ENCODE measurements around the gene LSM2. TPM values are rescaled to one million over a fixed set of nuclear protein-coding genes. Genes with fewer than 3 reads are reported as not detected.

LSM2 gene
- total RNA-seq, 1 experiment from 2014 or later = 57.0 TPM

GRCh38 chr6:31750411-31751022 lies 56.2 kb downstream of the LSM2 start:
- H3K4me3 ChIP-seq = no peak overlapping the region
- H3K36me3 ChIP-seq = peaks cover 8% of the 10 kb centered on the region; the same call in 1 of the 2 replicates
- no peak for DNase-seq
- no peaks in the 10 kb centered on the region for H3K27me3 ChIP-seq
- no peaks in the 10 kb centered on the region for H3K9me3 ChIP-seq

GRCh38 chr6:31749301-31750036 lies 57.3 kb downstream of the LSM2 start:
- Histone ChIP-seq H3K27me3 (no peaks in the 10 kb centered on the region), H3K4me3 (no peak overlapping the region)
- DNase-seq = no peak

More at GRCh38 chr6:31749301-31750036, 57.3 kb downstream of the LSM2 start:
- H3K9me3 ChIP-seq = no peaks in the 10 kb centered on the region
- H3K36me3 ChIP-seq = peaks cover 8% of the 10 kb centered on the region; the same call in 1 of the 2 replicates

Other genes starting within 250 kb of the LSM2 start
- gene LTA, start 234.7 kb downstream of the LSM2 start, total RNA-seq (2014; rRNA removed; shearing (Covaris generic); ENCODE audit: low replicate concordance) = not detected in 2 replicates
- not detected in 2 replicates for gene TNF, start 231.4 kb downstream of the LSM2 start, total RNA-seq (2014; rRNA removed; shearing (Covaris generic); ENCODE audit: low replicate concordance)
- not detected in 2 replicates for gene LTB, start 224.5 kb downstream of the LSM2 start, total RNA-seq (2014; rRNA removed; shearing (Covaris generic); ENCODE audit: low replicate concordance)
- not detected in 2 replicates for gene LST1, start 220.7 kb downstream of the LSM2 start, total RNA-seq (2014; rRNA removed; shearing (Covaris generic); ENCODE audit: low replicate concordance)
- not detected in 2 replicates for gene NCR3, start 214.0 kb downstream of the LSM2 start, total RNA-seq (2014; rRNA removed; shearing (Covaris generic); ENCODE audit: low replicate concordance)
- gene AIF1, start 191.7 kb downstream of the LSM2 start, total RNA-seq (2014; rRNA removed; shearing (Covaris generic); ENCODE audit: low replicate concordance) = not detected in 2 replicates
- gene PRRC2A, start 186.3 kb downstream of the LSM2 start, total RNA-seq (2014; rRNA removed; shearing (Covaris generic); ENCODE audit: low replicate concordance) = 17.1 and 18.2 TPM in 2 replicates
- gene BAG6, start 154.3 kb downstream of the LSM2 start, total RNA-seq (2014; rRNA removed; shearing (Covaris generic); ENCODE audit: low replicate concordance) = 82.2 and 194 TPM in 2 replicates
- 0.56 TPM in 1 of 2 replicates, not detected in the other for gene APOM, start 151.1 kb downstream of the LSM2 start, total RNA-seq (2014; rRNA removed; shearing (Covaris generic); ENCODE audit: low replicate concordance)
- 5.9 and 6.5 TPM in 2 replicates for gene C6orf47, start 146.2 kb downstream of the LSM2 start, total RNA-seq (2014; rRNA removed; shearing (Covaris generic); ENCODE audit: low replicate concordance)
- 21.4 and 24.2 TPM in 2 replicates for gene GPANK1, start 142.0 kb downstream of the LSM2 start, total RNA-seq (2014; rRNA removed; shearing (Covaris generic); ENCODE audit: low replicate concordance)
- gene CSNK2B, start 140.9 kb downstream of the LSM2 start, total RNA-seq (2014; rRNA removed; shearing (Covaris generic); ENCODE audit: low replicate concordance) = 88.8 and 99.8 TPM in 2 replicates
- 0.42 and 1.1 TPM in 2 replicates for gene LY6G5B, start 137.0 kb downstream of the LSM2 start, total RNA-seq (2014; rRNA removed; shearing (Covaris generic); ENCODE audit: low replicate concordance)
- gene LY6G5C, start 125.9 kb downstream of the LSM2 start, total RNA-seq (2014; rRNA removed; shearing (Covaris generic); ENCODE audit: low replicate concordance) = not detected in 2 replicates
- gene ABHD16A, start 103.6 kb downstream of the LSM2 start, total RNA-seq (2014; rRNA removed; shearing (Covaris generic); ENCODE audit: low replicate concordance) = 19.4 and 43.4 TPM in 2 replicates
- gene LY6G6F, start 100.1 kb downstream of the LSM2 start, total RNA-seq (2014; rRNA removed; shearing (Covaris generic); ENCODE audit: low replicate concordance) = not detected in 2 replicates
- gene LY6G6D, start 91.6 kb downstream of the LSM2 start, total RNA-seq (2014; rRNA removed; shearing (Covaris generic); ENCODE audit: low replicate concordance) = not detected in 2 replicates
- not detected in 2 replicates for gene LY6G6C, start 85.2 kb downstream of the LSM2 start, total RNA-seq (2014; rRNA removed; shearing (Covaris generic); ENCODE audit: low replicate concordance)
- not detected in 2 replicates for gene MPIG6B, start 83.6 kb downstream of the LSM2 start, total RNA-seq (2014; rRNA removed; shearing (Covaris generic); ENCODE audit: low replicate concordance)
- 24.6 and 31.9 TPM in 2 replicates for gene DDAH2, start 77.7 kb downstream of the LSM2 start, total RNA-seq (2014; rRNA removed; shearing (Covaris generic); ENCODE audit: low replicate concordance)
- gene CLIC1, start 70.4 kb downstream of the LSM2 start, total RNA-seq (2014; rRNA removed; shearing (Covaris generic); ENCODE audit: low replicate concordance) = 571 and 764 TPM in 2 replicates
- gene MSH5, start 67.0 kb downstream of the LSM2 start, total RNA-seq (2014; rRNA removed; shearing (Covaris generic); ENCODE audit: low replicate concordance) = 3.1 and 6.3 TPM in 2 replicates
- 2.5 TPM in 1 of 2 replicates, not detected in the other for gene SAPCD1, start 44.3 kb downstream of the LSM2 start, total RNA-seq (2014; rRNA removed; shearing (Covaris generic); ENCODE audit: low replicate concordance)
- 0.13 and 0.84 TPM in 2 replicates for gene VWA7, start 29.6 kb downstream of the LSM2 start, total RNA-seq (2014; rRNA removed; shearing (Covaris generic); ENCODE audit: low replicate concordance)
- gene VARS1, start 11.2 kb downstream of the LSM2 start, total RNA-seq (2014; rRNA removed; shearing (Covaris generic); ENCODE audit: low replicate concordance) = 58.8 and 107 TPM in 2 replicates
- gene HSPA1L, start 8.3 kb upstream of the LSM2 start, total RNA-seq (2014; rRNA removed; shearing (Covaris generic); ENCODE audit: low replicate concordance) = 0.33 and 0.39 TPM in 2 replicates
- gene HSPA1A, start 8.6 kb upstream of the LSM2 start, total RNA-seq (2014; rRNA removed; shearing (Covaris generic); ENCODE audit: low replicate concordance) = 32.5 and 71.8 TPM in 2 replicates
- 48.7 and 72.1 TPM in 2 replicates for gene HSPA1B, start 20.8 kb upstream of the LSM2 start, total RNA-seq (2014; rRNA removed; shearing (Covaris generic); ENCODE audit: low replicate concordance)
- gene NEU1, start 55.9 kb upstream of the LSM2 start, total RNA-seq (2014; rRNA removed; shearing (Covaris generic); ENCODE audit: low replicate concordance) = 11.7 and 14.6 TPM in 2 replicates
- not detected in 2 replicates for gene SLC44A4, start 72.0 kb upstream of the LSM2 start, total RNA-seq (2014; rRNA removed; shearing (Covaris generic); ENCODE audit: low replicate concordance)
- gene EHMT2, start 90.7 kb upstream of the LSM2 start, total RNA-seq (2014; rRNA removed; shearing (Covaris generic); ENCODE audit: low replicate concordance) = 30.4 and 38.9 TPM in 2 replicates
- 0.67 and 9.3 TPM in 2 replicates for gene ZBTB12, start 95.1 kb upstream of the LSM2 start, total RNA-seq (2014; rRNA removed; shearing (Covaris generic); ENCODE audit: low replicate concordance)
- 0.13 and 0.20 TPM in 2 replicates for gene C2, start 120.8 kb upstream of the LSM2 start, total RNA-seq (2014; rRNA removed; shearing (Covaris generic); ENCODE audit: low replicate concordance)
- 2.2 and 6.9 TPM in 2 replicates for gene CFB, start 139.1 kb upstream of the LSM2 start, total RNA-seq (2014; rRNA removed; shearing (Covaris generic); ENCODE audit: low replicate concordance)
- 111 and 131 TPM in 2 replicates for gene NELFE, start 152.0 kb upstream of the LSM2 start, total RNA-seq (2014; rRNA removed; shearing (Covaris generic); ENCODE audit: low replicate concordance)
- gene SKIC2, start 152.2 kb upstream of the LSM2 start, total RNA-seq (2014; rRNA removed; shearing (Covaris generic); ENCODE audit: low replicate concordance) = 22.9 and 25.2 TPM in 2 replicates
- 9.8 and 13.7 TPM in 2 replicates for gene DXO, start 165.2 kb upstream of the LSM2 start, total RNA-seq (2014; rRNA removed; shearing (Covaris generic); ENCODE audit: low replicate concordance)
- 0.26 TPM in 1 of 2 replicates, not detected in the other for gene C4A, start 175.1 kb upstream of the LSM2 start, total RNA-seq (2014; rRNA removed; shearing (Covaris generic); ENCODE audit: low replicate concordance)
- gene C4B, start 207.8 kb upstream of the LSM2 start, total RNA-seq (2014; rRNA removed; shearing (Covaris generic); ENCODE audit: low replicate concordance) = 0.26 and 0.81 TPM in 2 replicates
- not detected in 2 replicates for gene CYP21A2, start 231.4 kb upstream of the LSM2 start, total RNA-seq (2014; rRNA removed; shearing (Covaris generic); ENCODE audit: low replicate concordance)

Data from MG63 (cell line).